Measurements from ENCODE around the gene RAB1A.
"Not testable (repeated sequence)": the region's sequence is repeated elsewhere in the genome, so short reads cannot be mapped to it uniquely, and the experiment has no call there.

RAB1A gene

GRCh38 chr2:65136253-65136652 lies 6.3 kb upstream of the RAB1A start:
- Histone ChIP-seq H3K27me3 (replicated peaks; ENCODE audit: insufficient read depth, low read length) (no peaks in the 10 kb centered on the region), H3K36me3 (replicated peaks; ENCODE audit: insufficient read depth, low read length) (no peaks in the 10 kb centered on the region), H3K4me2 (ENCODE audit: low read depth, low read length) (no peak overlapping the region), H3K4me3 (ENCODE audit: low read length) (no peak overlapping the region), H4K20me1 (ENCODE audit: insufficient read depth, low read length) (no peaks in the 10 kb centered on the region), H2AFZ (ENCODE audit: low read length) (no peak overlapping the region), H3K9ac (ENCODE audit: low read length) (no peak overlapping the region), H3K27ac (ENCODE audit: low read length) (no peak overlapping the region), H3K79me2 (ENCODE audit: low read length) (no peaks in the 10 kb centered on the region), H3K9me3 (replicated peaks; ENCODE audit: insufficient read depth, low read length) (no peaks in the 10 kb centered on the region), H3K9me2 (replicated peaks; ENCODE audit: insufficient read depth, low read length) (no peaks in the 10 kb centered on the region), H3K4me1 (ENCODE audit: low read length) (no peaks in the 10 kb centered on the region), H3F3A (ENCODE audit: insufficient read depth, low read length) (no peaks in the 10 kb centered on the region)
- DNase-seq: no peak
- TF ChIP-seq CTCF (IDR thresholded peaks at IDR 0.05; ENCODE audit: low read length) (no peak), EZH2 (optimal IDR thresholded peaks at IDR 0.05; ENCODE audit: low read depth, low read length) (no peak), EZH2phosphoT487 (IDR thresholded peaks at IDR 0.05; ENCODE audit: low read length) (no peak)

GRCh38 chr2:65134158-65134557 lies 4.3 kb upstream of the RAB1A start:
- Histone ChIP-seq H3K27ac (ENCODE audit: low read length) (no peak overlapping the region), H3K4me1 (ENCODE audit: low read length) (no peaks in the 10 kb centered on the region), H3K9ac (ENCODE audit: low read length) (no peak overlapping the region), H3K27me3 (replicated peaks; ENCODE audit: insufficient read depth, low read length) (no peaks in the 10 kb centered on the region), H3K9me2 (replicated peaks; ENCODE audit: insufficient read depth, low read length) (no peaks in the 10 kb centered on the region), H3K4me2 (ENCODE audit: low read depth, low read length) (no peak overlapping the region), H3F3A (ENCODE audit: insufficient read depth, low read length) (no peaks in the 10 kb centered on the region), H2AFZ (ENCODE audit: low read length) (no peak overlapping the region), H3K4me3 (ENCODE audit: low read length) (no peak overlapping the region), H3K9me3 (replicated peaks; ENCODE audit: insufficient read depth, low read length) (no peaks in the 10 kb centered on the region), H3K79me2 (ENCODE audit: low read length) (peaks cover 8% of the 10 kb centered on the region), H4K20me1 (ENCODE audit: insufficient read depth, low read length) (no peaks in the 10 kb centered on the region), H3K36me3 (replicated peaks; ENCODE audit: insufficient read depth, low read length) (no peaks in the 10 kb centered on the region)
- no peak for TF ChIP-seq CTCF (IDR thresholded peaks at IDR 0.05; ENCODE audit: low read length)
- TF ChIP-seq EZH2phosphoT487 (IDR thresholded peaks at IDR 0.05; ENCODE audit: low read length): no peak
- no peak for TF ChIP-seq EZH2 (optimal IDR thresholded peaks at IDR 0.05; ENCODE audit: low read depth, low read length)
- no peak for DNase-seq

GRCh38 chr2:65133626-65134025 lies 3.7 kb upstream of the RAB1A start:
- Histone ChIP-seq H2AFZ (ENCODE audit: low read length) (no peak overlapping the region), H4K20me1 (ENCODE audit: insufficient read depth, low read length) (no peaks in the 10 kb centered on the region), H3K79me2 (ENCODE audit: low read length) (peaks cover 13% of the 10 kb centered on the region), H3K9me2 (replicated peaks; ENCODE audit: insufficient read depth, low read length) (no peaks in the 10 kb centered on the region), H3K4me3 (ENCODE audit: low read length) (no peak overlapping the region), H3K27ac (ENCODE audit: low read length) (no peak overlapping the region), H3K27me3 (replicated peaks; ENCODE audit: insufficient read depth, low read length) (no peaks in the 10 kb centered on the region), H3K36me3 (replicated peaks; ENCODE audit: insufficient read depth, low read length) (no peaks in the 10 kb centered on the region), H3K4me2 (ENCODE audit: low read depth, low read length) (no peak overlapping the region), H3K9ac (ENCODE audit: low read length) (no peak overlapping the region), H3K4me1 (ENCODE audit: low read length) (peaks cover under 1% of the 10 kb centered on the region; the same call in 1 of the 2 replicates), H3F3A (ENCODE audit: insufficient read depth, low read length) (no peaks in the 10 kb centered on the region), H3K9me3 (replicated peaks; ENCODE audit: insufficient read depth, low read length) (no peaks in the 10 kb centered on the region)
- TF ChIP-seq EZH2 (optimal IDR thresholded peaks at IDR 0.05; ENCODE audit: low read depth, low read length) (no peak), EZH2phosphoT487 (IDR thresholded peaks at IDR 0.05; ENCODE audit: low read length) (no peak), CTCF (IDR thresholded peaks at IDR 0.05; ENCODE audit: low read length) (no peak)
- no peak for DNase-seq

- H3K4me3 ChIP-seq (ENCODE audit: low read length); H2AFZ ChIP-seq (ENCODE audit: low read length); H3K9me2 ChIP-seq (replicated peaks; ENCODE audit: insufficient read depth, low read length); H3K4me1 ChIP-seq (ENCODE audit: low read length); H3K36me3 ChIP-seq (replicated peaks; ENCODE audit: insufficient read depth, low read length); DNase-seq; H3K4me2 ChIP-seq (ENCODE audit: low read depth, low read length); H3F3A ChIP-seq (ENCODE audit: insufficient read depth, low read length); H4K20me1 ChIP-seq (ENCODE audit: insufficient read depth, low read length); H3K27me3 ChIP-seq (replicated peaks; ENCODE audit: insufficient read depth, low read length); H3K27ac ChIP-seq (ENCODE audit: low read length); H3K9me3 ChIP-seq (replicated peaks; ENCODE audit: insufficient read depth, low read length); H3K9ac ChIP-seq (ENCODE audit: low read length): not testable (repeated sequence)
- H3K79me2 ChIP-seq (ENCODE audit: low read length): peaks cover 20% of the 10 kb centered on the region
Measured at GRCh38 chr2:65132930-65133329, 3.0 kb upstream of the RAB1A start.

Measured in MM.1S (cell line).